DOHH2 (cell line): Measurements from ENCODE around the gene AMPH.
"Not testable (repeated sequence)": the region's sequence is repeated elsewhere in the genome, so short reads cannot be mapped to it uniquely, and the experiment has no call there.

Source experiments
- H3F3A ChIP-seq: fragments of 200-600 bp; sonication (generic), shearing (Covaris generic); 2 replicates; pipeline ENCODE4 v1.6.0; 2016; ENCODE audit warnings: antibody characterized with exemption, mild to moderate bottlenecking; ENCODE audit not compliant: control insufficient read depth, insufficient read depth
- H3K27ac ChIP-seq: fragments of 200-600 bp; sonication (generic); 2 replicates; pipeline ENCODE4 v1.5.1; 2014; ENCODE audit warnings: low read depth, mild to moderate bottlenecking, low read length, moderate library complexity
- H3K27me3 ChIP-seq: fragments of 200-600 bp; sonication (generic); 2 replicates; pipeline ENCODE4 v1.6.1; 2014; ENCODE audit warnings: mild to moderate bottlenecking, low read length, mixed read lengths; ENCODE audit not compliant: control insufficient read depth
- H3K36me3 ChIP-seq: fragments of 200-600 bp; sonication (generic); 2 replicates; pipeline ENCODE4 v1.6.1; 2014; ENCODE audit warnings: mild to moderate bottlenecking, low read length, moderate library complexity, mixed read lengths; ENCODE audit not compliant: control insufficient read depth
- H3K4me1 ChIP-seq: fragments of 200-600 bp; sonication (generic); 2 replicates; pipeline ENCODE4 v1.6.1; 2014; ENCODE audit warnings: mild to moderate bottlenecking, low read length, mixed read lengths; ENCODE audit not compliant: control insufficient read depth
- H3K4me2 ChIP-seq: fragments of 200-600 bp; sonication (generic); 2 replicates; pipeline ENCODE4 v1.6.0; 2014; ENCODE audit warnings: mild to moderate bottlenecking, low read length, moderate library complexity
- H3K4me3 ChIP-seq: fragments of 200-600 bp; sonication (generic); 2 replicates; pipeline ENCODE4 v1.5.1; 2014; ENCODE audit warnings: mild to moderate bottlenecking, low read length, mixed read lengths
- H3K79me2 ChIP-seq: fragments of 200-600 bp; sonication (generic); 2 replicates; pipeline ENCODE4 v1.6.1; 2014; ENCODE audit warnings: mild to moderate bottlenecking, low read length, mixed read lengths; ENCODE audit not compliant: control insufficient read depth
- H3K9me2 ChIP-seq: fragments of 200-600 bp; sonication (generic); replicated peaks from 2 replicates; pipeline ENCODE4 v1.6.1; 2014; ENCODE audit warnings: mild to moderate bottlenecking, low read length, mixed read lengths; ENCODE audit not compliant: control insufficient read depth
- H3K9me3 ChIP-seq: fragments of 200-600 bp; sonication (generic); 2 replicates; pipeline ENCODE4 v1.6.1; 2014; ENCODE audit warnings: antibody characterized with exemption, low read length, mixed read lengths; ENCODE audit not compliant: control insufficient read depth, insufficient read depth
- H4K20me1 ChIP-seq: fragments of 200-600 bp; sonication (generic); 2 replicates; pipeline ENCODE4 v1.6.0; 2014; ENCODE audit warnings: low read depth, mild to moderate bottlenecking, antibody characterized with exemption, low read length, moderate library complexity; ENCODE audit not compliant: control insufficient read depth, insufficient read depth
- CTCF ChIP-seq: fragments of 200-600 bp; sonication (generic); IDR thresholded peaks from one replicate; pipeline ENCODE4 v1.5.1; 2014; ENCODE audit warnings: antibody characterized with exemption, mild to moderate bottlenecking, low read depth, low read length; ENCODE audit not compliant: poor library complexity, severe bottlenecking
- EZH2phosphoT487 ChIP-seq: fragments of 200-600 bp; sonication (generic); IDR thresholded peaks from 2 replicates; pipeline ENCODE4 v1.6.1; 2017; ENCODE audit warnings: borderline replicate concordance, mild to moderate bottlenecking, antibody characterized with exemption, low read length, moderate library complexity, mixed read lengths

AMPH gene

DNA sequence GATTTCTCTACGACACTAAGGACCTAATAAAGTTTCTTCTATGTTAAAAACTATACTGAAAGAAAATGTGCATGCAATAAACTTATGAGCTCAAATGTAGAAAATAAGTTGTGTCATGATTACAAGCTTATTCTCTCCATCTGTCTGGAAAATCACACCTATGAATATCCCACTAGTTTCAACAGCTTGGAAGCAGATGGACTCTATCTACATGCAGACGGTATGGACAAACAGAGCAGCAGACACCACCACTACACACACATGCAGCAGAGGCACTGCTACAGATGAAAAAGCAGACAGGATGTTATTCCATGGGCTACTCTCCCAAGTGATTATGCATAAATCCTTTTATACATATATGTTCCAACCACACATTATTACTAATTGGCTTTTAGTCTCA lies 234.3 kb downstream of the AMPH start:
- Histone ChIP-seq H4K20me1 (no peaks in the 10 kb centered on the region), H3K4me2 (no peak overlapping the region), H3F3A (no peaks in the 10 kb centered on the region), H3K36me3 (no peaks in the 10 kb centered on the region), H3K79me2 (no peaks in the 10 kb centered on the region), H3K4me3 (no peak overlapping the region), H3K9me2 (no peaks in the 10 kb centered on the region), H3K27ac (no peak overlapping the region), H3K27me3 (peaks cover 12% of the 10 kb centered on the region), H3K9me3 (no peaks in the 10 kb centered on the region), H3K4me1 (no peaks in the 10 kb centered on the region)
- TF ChIP-seq EZH2phosphoT487 (no peak), CTCF (no peak)

GRCh38 chr7:38395921-38396552 lies 235.1 kb downstream of the AMPH start:
- H3K4me1 ChIP-seq, H3K9me3 ChIP-seq, H3K79me2 ChIP-seq, H3K36me3 ChIP-seq, H4K20me1 ChIP-seq, H3F3A ChIP-seq, H3K4me2 ChIP-seq, H3K9me2 ChIP-seq, H3K27ac ChIP-seq, H3K4me3 ChIP-seq: not testable (repeated sequence)
- H3K27me3 ChIP-seq, result peaks cover 12% of the 10 kb centered on the region

- Histone ChIP-seq H3K36me3 (no peaks in the 10 kb centered on the region), H3K4me2 (no peak overlapping the region), H3K79me2 (no peaks in the 10 kb centered on the region), H3K4me3 (no peak overlapping the region), H4K20me1 (no peaks in the 10 kb centered on the region), H3K9me2 (no peaks in the 10 kb centered on the region), H3K27me3 (peaks cover 11% of the 10 kb centered on the region), H3K4me1 (no peaks in the 10 kb centered on the region), H3K9me3 (no peaks in the 10 kb centered on the region), H3F3A (no peaks in the 10 kb centered on the region), H3K27ac (no peak overlapping the region)
- TF ChIP-seq EZH2phosphoT487, result no peak
- no peak for TF ChIP-seq CTCF
Measured at GRCh38 chr7:38394660-38395059, 236.5 kb downstream of the AMPH start.

DNA sequence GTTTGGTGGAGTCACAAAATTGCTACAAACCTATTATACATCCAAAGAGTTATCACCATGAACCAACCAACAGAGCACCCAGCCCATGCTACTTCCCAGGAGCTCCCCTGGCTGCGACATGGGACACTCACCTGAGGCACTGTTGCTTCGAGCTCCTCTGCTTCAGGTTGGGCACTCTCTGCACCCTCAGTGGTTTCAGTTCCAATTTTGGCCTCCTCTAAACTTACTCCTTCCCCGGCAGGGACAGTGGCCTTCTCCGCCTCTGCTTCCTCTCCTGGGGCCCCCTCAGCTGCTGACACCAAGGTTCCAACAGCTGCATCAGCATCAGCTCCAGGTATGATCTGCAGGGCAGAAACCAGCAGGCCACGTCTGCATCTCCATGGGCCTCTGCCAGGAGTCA lies 237.3 kb downstream of the AMPH start:
- no peaks in the 10 kb centered on the region for H3K4me1 ChIP-seq
- TF ChIP-seq CTCF, result no peak
- no peak for TF ChIP-seq EZH2phosphoT487
- no peaks in the 10 kb centered on the region for H3K9me3 ChIP-seq
- no peak overlapping the region for H3K4me2 ChIP-seq
- H3F3A ChIP-seq, result no peaks in the 10 kb centered on the region
- no peaks in the 10 kb centered on the region for H3K36me3 ChIP-seq
- H3K4me3 ChIP-seq, result no peak overlapping the region
- H3K27me3 ChIP-seq, result 0 out of 2 replicates have a peak, but pooled peaks cover 4% of the 10 kb centered on the region
- no peaks in the 10 kb centered on the region for H3K79me2 ChIP-seq
- no peak overlapping the region for H3K27ac ChIP-seq
- no peaks in the 10 kb centered on the region for H3K9me2 ChIP-seq
- H4K20me1 ChIP-seq, result no peaks in the 10 kb centered on the region
